ENCODE results near the gene YRDC. TPM values are rescaled to one million over a fixed set of nuclear protein-coding genes. Genes with fewer than 3 reads are reported as not detected.
A peak's percentile ranks its signal among the peaks of the same experiment; 100 is the strongest.

YRDC gene
- total RNA-seq, 1 donor from 2014 or later = 47.9 TPM

- Histone ChIP-seq H3K4me3 (ENCODE audit: low read depth, low read length) (no peak overlapping the region), H3K27me3 (ENCODE audit: control insufficient read depth, insufficient read depth, low read length) (no peaks in the 10 kb centered on the region), H3K36me3 (ENCODE audit: control insufficient read depth, insufficient read depth, low read length) (peaks cover 17% of the 10 kb centered on the region)
- no peak for TF ChIP-seq CTCF (IDR thresholded peaks at IDR 0.05; ENCODE audit: insufficient read depth, low read length, severe bottlenecking)
- DNase-seq (ENCODE audit: low read depth) (no peak), FAIRE-seq (no peak)
Observed at GRCh38 chr1:37831109-37831508, 23.1 kb upstream of the YRDC start.

- no peak for FAIRE-seq
- TF ChIP-seq CTCF (IDR thresholded peaks at IDR 0.05; ENCODE audit: insufficient read depth, low read length, severe bottlenecking) = no peak
- Histone ChIP-seq H3K36me3 (ENCODE audit: control insufficient read depth, insufficient read depth, low read length) (peaks cover 11% of the 10 kb centered on the region), H3K4me3 (ENCODE audit: low read depth, low read length) (no peak overlapping the region), H3K27me3 (ENCODE audit: control insufficient read depth, insufficient read depth, low read length) (no peaks in the 10 kb centered on the region)
- peak; percentile 46 for DNase-seq (ENCODE audit: low read depth)
Observed at GRCh38 chr1:37828410-37829074, 20.5 kb upstream of the YRDC start.

- peaks cover 14% of the 10 kb centered on the region for H3K36me3 ChIP-seq (ENCODE audit: control insufficient read depth, insufficient read depth, low read length)
- H3K4me3 ChIP-seq (ENCODE audit: low read depth, low read length) = no peak overlapping the region
- DNase-seq (ENCODE audit: low read depth) (peak; percentile 23), FAIRE-seq (no peak)
- no peaks in the 10 kb centered on the region for H3K27me3 ChIP-seq (ENCODE audit: control insufficient read depth, insufficient read depth, low read length)
- TF ChIP-seq CTCF (IDR thresholded peaks at IDR 0.05; ENCODE audit: insufficient read depth, low read length, severe bottlenecking) = no peak
Observed at GRCh38 chr1:37825506-37825905, 17.5 kb upstream of the YRDC start.

GRCh38 chr1:37824001-37824400 lies 16.0 kb upstream of the YRDC start:
- FAIRE-seq = no peak
- Histone ChIP-seq H3K4me3 (ENCODE audit: low read depth, low read length) (no peak overlapping the region), H3K36me3 (ENCODE audit: control insufficient read depth, insufficient read depth, low read length) (peaks cover 17% of the 10 kb centered on the region), H3K27me3 (ENCODE audit: control insufficient read depth, insufficient read depth, low read length) (no peaks in the 10 kb centered on the region)
- no peak for DNase-seq (ENCODE audit: low read depth)
- no peak for TF ChIP-seq CTCF (IDR thresholded peaks at IDR 0.05; ENCODE audit: insufficient read depth, low read length, severe bottlenecking)

- no peak for TF ChIP-seq CTCF (IDR thresholded peaks at IDR 0.05; ENCODE audit: insufficient read depth, low read length, severe bottlenecking)
- peak; percentile 70 for DNase-seq (ENCODE audit: low read depth)
- peak; percentile 52 for FAIRE-seq
- H3K4me3 ChIP-seq (ENCODE audit: low read depth, low read length) = no peak overlapping the region
- H3K36me3 ChIP-seq (ENCODE audit: control insufficient read depth, insufficient read depth, low read length) = peaks cover 17% of the 10 kb centered on the region
- no peaks in the 10 kb centered on the region for H3K27me3 ChIP-seq (ENCODE audit: control insufficient read depth, insufficient read depth, low read length)
Observed at GRCh38 chr1:37822906-37823815, 15.2 kb upstream of the YRDC start.
